Measurements from ENCODE around the gene MS4A3.
"Not testable (repeated sequence)": the region's sequence is repeated elsewhere in the genome, so short reads cannot be mapped to it uniquely, and the experiment has no call there.

The MS4A3 gene

GRCh38 chr11:60088364-60088763, 31.9 kb downstream of the MS4A3 start, which contains the start of gene MS4A2:
Gene MS4A2, plus strand, starts transcription at chr11:60088664. Its CDS starts 102 bp downstream, at chr11:60088766.
- in situ Hi-C loops (cut with MboI; ENCODE audit: low sequenced_read_pairs) = no loop called here

- in situ Hi-C loops (cut with MboI; ENCODE audit: low sequenced_read_pairs) = no loop called here
Measured at GRCh38 chr11:60095477-60096120, 39.1 kb downstream of the MS4A3 start.

GRCh38 chr11:60097189-60097588, 40.7 kb downstream of the MS4A3 start:
- in situ Hi-C loops (cut with MboI; ENCODE audit: low sequenced_read_pairs) = no loop called here

- in situ Hi-C loops (cut with MboI; ENCODE audit: low sequenced_read_pairs) = no loop called here
Measured at GRCh38 chr11:60098508-60098907, 42.0 kb downstream of the MS4A3 start.

- in situ Hi-C loops (cut with MboI; ENCODE audit: low sequenced_read_pairs) = no loop called here
Measured at GRCh38 chr11:60100516-60100915, 44.1 kb downstream of the MS4A3 start.

GRCh38 chr11:60101368-60101767, 44.9 kb downstream of the MS4A3 start:
- in situ Hi-C loops (cut with MboI; ENCODE audit: low sequenced_read_pairs) = not testable (repeated sequence)

- in situ Hi-C loops (cut with MboI; ENCODE audit: low sequenced_read_pairs) = not testable (repeated sequence)
Measured at GRCh38 chr11:60104471-60105115, 48.1 kb downstream of the MS4A3 start.

GRCh38 chr11:60108631-60109030, 52.2 kb downstream of the MS4A3 start:
- in situ Hi-C loops (cut with MboI; ENCODE audit: low sequenced_read_pairs) = not testable (repeated sequence)

GRCh38 chr11:60111793-60112192, 55.3 kb downstream of the MS4A3 start:
- in situ Hi-C loops (cut with MboI; ENCODE audit: low sequenced_read_pairs) = no loop called here

GRCh38 chr11:60116996-60117790, 60.7 kb downstream of the MS4A3 start:
- in situ Hi-C loops (cut with MboI; ENCODE audit: low sequenced_read_pairs) = no loop called here

- in situ Hi-C loops (cut with MboI; ENCODE audit: low sequenced_read_pairs) = no loop called here
Measured at GRCh38 chr11:60118338-60118737, 61.9 kb downstream of the MS4A3 start.

- in situ Hi-C loops (cut with MboI; ENCODE audit: low sequenced_read_pairs) = no loop called here
Measured at GRCh38 chr11:60119710-60120109, 63.2 kb downstream of the MS4A3 start.
